Measurements from ENCODE around the gene B3GNT9.

Gene B3GNT9

DNA sequence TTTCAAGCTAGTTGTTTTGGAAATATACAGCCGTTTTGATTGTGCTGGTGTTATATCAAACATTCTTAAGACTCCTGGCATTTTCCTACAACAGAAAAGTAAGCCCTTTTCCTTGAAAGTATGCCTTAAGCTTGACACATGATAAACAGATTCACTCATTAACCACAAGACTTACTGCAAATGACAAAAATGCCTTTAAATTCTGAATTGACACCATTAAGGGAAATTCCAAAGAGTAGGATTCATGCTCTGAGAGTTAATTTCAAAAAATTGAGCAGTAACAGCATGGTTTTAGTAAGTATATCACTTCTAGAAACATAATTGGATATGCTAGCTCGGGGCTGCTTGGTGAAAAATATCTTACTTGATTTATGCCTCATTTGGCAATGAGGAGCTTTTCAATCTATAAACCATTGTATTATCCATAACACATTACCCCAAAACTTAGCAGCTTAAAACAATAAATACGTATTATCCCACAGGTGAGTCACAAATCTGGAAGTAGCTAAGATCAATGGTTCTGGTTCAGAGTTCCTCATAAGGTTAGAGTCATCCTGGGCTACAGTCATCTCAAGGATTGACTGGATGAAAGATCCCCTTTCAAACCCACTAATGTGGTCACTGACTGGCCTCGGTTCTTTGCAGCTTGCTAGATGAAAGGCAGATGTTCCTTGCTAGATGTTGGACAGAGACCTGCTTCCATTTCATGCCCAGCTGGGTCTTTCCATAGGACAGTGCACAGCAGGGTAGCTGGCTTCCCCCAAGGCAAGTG lies 49.3 kb downstream of the B3GNT9 start:
- Mint-ChIP-seq H3K9me3 (no peaks in the 10 kb centered on the region), H3K36me3 (peaks cover 23% of the 10 kb centered on the region), H3K27ac (no peak overlapping the region), H3K27me3 (no peaks in the 10 kb centered on the region), H3K4me1 (no peaks in the 10 kb centered on the region), H3K4me3 (no peak overlapping the region)
- DNase-seq: no peak
- CTCF ChIA-PET: interaction anchor here (0.6 to 4.1 kb wide), 13 partner anchors 8 to 142 kb away, joined by 3 to 48 read pairs (median 3); partner anchors contain the start of genes B3GNT9, FBXL8 and TRADD

DNA sequence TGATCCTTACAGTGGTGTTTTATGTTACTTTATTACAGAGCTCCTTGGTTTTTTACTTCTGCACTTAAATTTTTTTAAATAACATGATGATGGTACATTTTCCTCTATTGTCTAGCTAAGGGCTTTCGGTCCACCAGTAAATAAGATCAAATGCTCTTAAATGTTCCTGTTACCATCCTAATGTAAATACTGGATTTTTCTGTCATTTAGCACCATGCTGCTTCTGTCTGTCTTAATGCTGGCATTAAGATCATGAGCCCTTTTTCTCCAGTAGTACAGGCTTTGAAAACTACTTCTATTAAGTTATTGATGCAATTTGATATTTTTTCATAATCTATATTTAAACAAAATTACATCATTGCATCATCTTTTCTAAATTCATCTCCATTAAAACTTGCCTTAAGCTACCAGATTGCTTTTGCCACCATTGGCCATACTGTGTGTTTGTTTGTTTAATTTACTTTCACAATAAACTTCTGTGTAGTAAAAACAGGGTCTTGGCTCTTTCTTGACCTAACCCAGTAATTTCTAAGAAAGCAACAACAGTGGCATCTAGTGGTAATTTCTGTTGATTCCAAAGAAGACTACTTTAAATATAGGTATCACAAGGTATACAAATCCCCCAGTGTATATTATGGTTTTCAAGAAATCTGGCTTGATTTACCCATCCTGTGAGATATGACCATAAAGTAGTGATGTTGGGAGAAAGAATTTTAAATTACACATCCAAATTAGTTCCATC lies 50.1 kb downstream of the B3GNT9 start:
- H3K4me1 Mint-ChIP-seq: no peaks in the 10 kb centered on the region
- H3K9me3 Mint-ChIP-seq: no peaks in the 10 kb centered on the region
- peaks cover 23% of the 10 kb centered on the region for H3K36me3 Mint-ChIP-seq
- CTCF ChIA-PET: interaction anchor here (0.6 to 4.1 kb wide), 15 partner anchors 13 to 141 kb away, joined by 3 to 48 read pairs (median 3); partner anchors contain the start of genes B3GNT9, FBXL8 and TRADD
- H3K27me3 Mint-ChIP-seq: no peaks in the 10 kb centered on the region
- DNase-seq: no peak
- no peak overlapping the region for H3K27ac Mint-ChIP-seq
- no peak overlapping the region for H3K4me3 Mint-ChIP-seq

DNA sequence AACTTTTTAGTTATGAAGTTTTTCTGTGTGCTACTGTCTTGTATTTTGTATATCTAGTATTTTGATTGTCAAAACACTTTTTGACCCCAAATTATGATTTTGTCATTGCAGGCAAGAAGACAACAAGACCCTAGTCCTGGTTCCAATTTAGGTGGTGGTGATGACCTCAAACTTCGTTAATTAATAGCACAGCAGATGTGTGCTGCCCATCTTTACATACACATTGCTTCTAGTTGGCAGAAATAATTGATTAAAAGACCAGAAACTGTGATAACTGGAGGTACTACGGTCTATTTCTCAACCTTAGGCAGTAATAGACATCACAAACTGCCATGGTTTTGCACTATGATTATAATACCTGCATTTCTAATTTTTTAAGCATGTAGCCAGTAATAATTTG lies 52.2 kb downstream of the B3GNT9 start:
- DNase-seq: no peak
- Mint-ChIP-seq H3K4me3 (no peak overlapping the region), H3K4me1 (no peaks in the 10 kb centered on the region), H3K36me3 (peaks cover 25% of the 10 kb centered on the region), H3K27me3 (no peaks in the 10 kb centered on the region), H3K9me3 (no peaks in the 10 kb centered on the region), H3K27ac (no peak overlapping the region)
- CTCF ChIA-PET: interaction anchor here (2.9 to 4.1 kb wide), 2 partner anchors 57 to 81 kb away, joined by 10 to 48 read pairs; no protein-coding TSS in a partner anchor

All from activated naive CD4-positive, alpha-beta T cell treated with anti-CD3 and anti-CD28 coated beads, Interleukin-2, amount 10 ng/mL, durations not matched to agents 7 days and 5 days (primary cell).